ENCODE results near the gene RPTOR. TPM values are rescaled to one million over a fixed set of nuclear protein-coding genes. Genes with fewer than 3 reads are reported as not detected.

RPTOR gene
- total RNA-seq, 1 donor from 2014 or later, result 21.8 TPM

GRCh38 chr17:80961541-80962330, 417.1 kb downstream of the RPTOR start:
- intact Hi-C loops (cut with micrococcal nuclease), result no loop called here
- Histone ChIP-seq H3K4me1 (peaks cover 24% of the 10 kb centered on the region), H3K4me3 (no peak overlapping the region), H3K36me3 (peaks cover 21% of the 10 kb centered on the region), H3K27ac (replicated peaks) (no peak overlapping the region), H3K27me3 (ENCODE audit: low read depth) (no peaks in the 10 kb centered on the region), H3K9me3 (replicated peaks) (no peaks in the 10 kb centered on the region)
- no peak for DNase-seq
- no peak for TF ChIP-seq CTCF (IDR thresholded peaks at IDR 0.05; ENCODE audit: borderline replicate concordance)

DNA sequence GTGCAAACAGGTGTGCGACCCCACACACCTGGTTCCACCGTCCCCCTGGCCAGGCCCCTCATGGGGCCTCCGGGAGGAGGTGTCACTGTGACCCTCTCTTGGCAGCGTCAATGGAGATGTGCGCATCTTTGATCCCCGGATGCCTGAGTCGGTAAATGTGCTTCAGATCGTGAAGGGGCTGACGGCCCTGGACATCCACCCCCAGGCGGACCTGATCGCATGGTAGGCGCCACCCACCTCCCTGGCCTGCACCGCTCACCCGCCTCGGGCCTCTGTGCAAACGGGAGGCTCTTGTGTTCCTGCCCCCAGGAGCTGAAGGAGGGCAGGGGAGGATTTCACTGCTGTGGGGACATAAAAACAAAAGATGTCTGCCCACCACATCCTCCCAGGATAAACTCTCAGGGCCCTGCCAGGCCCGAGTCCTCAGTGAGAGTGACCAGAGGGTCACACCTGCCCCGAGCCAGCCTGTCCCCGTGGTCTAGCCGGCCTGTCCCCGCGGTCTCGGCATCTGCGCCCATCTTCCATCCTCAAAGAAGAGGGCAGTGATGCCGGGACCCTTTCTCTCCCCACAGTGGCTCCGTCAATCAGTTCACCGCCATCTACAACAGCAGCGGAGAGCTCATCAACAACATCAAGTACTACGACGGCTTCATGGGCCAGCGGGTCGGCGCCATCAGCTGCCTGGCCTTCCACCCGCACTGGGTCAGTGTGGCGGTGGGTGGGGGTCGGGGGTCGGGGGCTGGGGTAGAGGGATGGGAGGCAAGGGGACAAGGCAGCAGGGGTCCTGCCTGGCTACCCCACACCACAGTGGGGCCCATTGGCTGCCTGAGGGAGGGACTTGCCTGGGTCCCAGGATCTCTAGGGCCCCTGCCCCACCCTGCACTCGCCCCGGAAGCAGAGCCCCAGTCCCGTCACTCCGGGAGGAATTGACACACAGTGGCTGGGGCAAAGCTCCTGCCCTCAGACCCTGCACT, 418.0 kb downstream of the RPTOR start:
- Histone ChIP-seq H3K4me3 (no peak overlapping the region), H3K27me3 (ENCODE audit: low read depth) (no peaks in the 10 kb centered on the region), H3K9me3 (replicated peaks) (no peaks in the 10 kb centered on the region), H3K36me3 (peaks cover 21% of the 10 kb centered on the region), H3K4me1 (peaks cover 24% of the 10 kb centered on the region), H3K27ac (replicated peaks) (no peak overlapping the region)
- no peak for TF ChIP-seq CTCF (IDR thresholded peaks at IDR 0.05; ENCODE audit: borderline replicate concordance)
- DNase-seq, result no peak
- intact Hi-C loops (cut with micrococcal nuclease), result no loop called here

GRCh38 chr17:80963812-80964543, 419.3 kb downstream of the RPTOR start:
- DNase-seq, result no peak
- no peak overlapping the region for H3K27ac ChIP-seq (replicated peaks)
- no peak for TF ChIP-seq CTCF (IDR thresholded peaks at IDR 0.05; ENCODE audit: borderline replicate concordance)
- intact Hi-C loops (cut with micrococcal nuclease), result no loop called here
- peaks cover 24% of the 10 kb centered on the region for H3K4me1 ChIP-seq
- no peaks in the 10 kb centered on the region for H3K27me3 ChIP-seq (ENCODE audit: low read depth)
- H3K4me3 ChIP-seq, result no peak overlapping the region
- H3K9me3 ChIP-seq (replicated peaks), result no peaks in the 10 kb centered on the region
- H3K36me3 ChIP-seq, result peaks cover 21% of the 10 kb centered on the region

DNA sequence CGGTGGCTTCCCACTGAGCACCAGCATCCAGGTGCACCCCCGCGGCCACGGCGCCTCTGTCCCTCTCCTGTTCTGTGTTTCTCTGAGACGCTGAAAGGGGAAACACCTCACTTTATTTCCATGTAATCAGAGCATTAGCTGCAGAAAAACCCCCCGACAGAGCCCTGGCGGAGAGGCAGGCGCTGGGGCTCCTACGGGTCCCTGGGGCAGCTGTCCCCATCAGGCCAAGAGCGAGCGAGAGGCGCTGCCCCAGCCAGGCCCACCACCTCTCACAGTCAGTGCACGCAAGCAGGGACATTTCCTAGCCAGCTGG, 419.9 kb downstream of the RPTOR start:
- no peaks in the 10 kb centered on the region for H3K27me3 ChIP-seq (ENCODE audit: low read depth)
- no peak for DNase-seq
- H3K9me3 ChIP-seq (replicated peaks), result no peaks in the 10 kb centered on the region
- H3K27ac ChIP-seq (replicated peaks), result no peak overlapping the region
- no peak overlapping the region for H3K4me3 ChIP-seq
- intact Hi-C loops (cut with micrococcal nuclease), result no loop called here
- peaks cover 24% of the 10 kb centered on the region for H3K4me1 ChIP-seq
- peaks cover 21% of the 10 kb centered on the region for H3K36me3 ChIP-seq
- TF ChIP-seq CTCF (IDR thresholded peaks at IDR 0.05; ENCODE audit: borderline replicate concordance), result no peak

DNA sequence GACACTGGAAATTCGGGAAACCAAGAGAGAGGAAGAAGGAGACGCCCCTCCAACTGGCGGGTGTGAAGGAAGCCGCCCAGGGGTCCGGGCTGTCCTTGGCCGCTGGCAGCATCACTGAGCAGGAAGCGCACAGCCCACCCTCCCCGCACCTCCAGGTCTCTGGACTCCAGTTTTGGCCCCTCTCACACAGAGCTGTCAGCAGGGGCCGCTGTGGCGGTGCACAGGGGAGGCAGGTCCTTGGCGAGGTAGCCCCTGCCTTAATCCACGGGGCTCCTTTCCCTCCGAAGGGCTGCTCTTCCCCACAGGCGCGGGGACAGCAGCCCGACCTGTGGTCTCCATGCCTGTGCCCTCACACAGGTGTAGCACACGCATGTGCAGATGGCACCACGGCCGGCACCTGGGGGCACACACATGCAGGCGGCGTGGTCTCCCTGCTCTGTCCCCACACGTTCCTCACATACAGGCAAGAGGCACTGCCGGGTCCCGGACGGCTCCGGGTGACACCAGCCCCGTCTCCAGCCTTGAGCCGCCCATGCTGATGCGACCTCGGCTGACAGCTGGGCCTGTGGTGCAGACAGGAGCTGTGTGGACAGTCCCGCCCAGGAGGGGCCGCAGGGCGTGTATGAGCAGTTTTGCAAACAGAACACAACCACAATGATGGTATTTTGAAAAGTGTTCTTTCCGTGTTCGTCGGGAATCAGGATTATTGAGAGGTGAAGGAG, 420.4 kb downstream of the RPTOR start:
- H3K27ac ChIP-seq (replicated peaks), result no peak overlapping the region
- H3K4me3 ChIP-seq, result no peak overlapping the region
- no peak for TF ChIP-seq CTCF (IDR thresholded peaks at IDR 0.05; ENCODE audit: borderline replicate concordance)
- H3K27me3 ChIP-seq (ENCODE audit: low read depth), result no peaks in the 10 kb centered on the region
- DNase-seq, result no peak
- peaks cover 24% of the 10 kb centered on the region for H3K4me1 ChIP-seq
- no peaks in the 10 kb centered on the region for H3K9me3 ChIP-seq (replicated peaks)
- H3K36me3 ChIP-seq, result peaks cover 21% of the 10 kb centered on the region
- intact Hi-C loops (cut with micrococcal nuclease), result no loop called here
